Sciatic nerve (tissue), 2 donors: ENCODE measurements around the gene FAM177B. TPM values are rescaled to one million over a fixed set of nuclear protein-coding genes. Genes with fewer than 3 reads are reported as not detected.
A peak's percentile ranks its signal among the peaks of the same experiment; 100 is the strongest.

Source experiments
- ATAC-seq: fragments of 200-7000 bp; cut with Tn5 transposase; one replicate; pipeline ENCODE4 v1.9.1; 2020; ENCODE audit warnings: mild to moderate bottlenecking, moderate library complexity
- DNase-seq: peaks from one replicate; pipeline ENCODE4 v3.0.0-alpha.2; 2020; ENCODE audit warnings: low spot score
- intact Hi-C: fragments of 100-400 bp; cut with DNase I; formaldehyde crosslinking; loops from one replicate; pipeline ENCODE4 v1.14.2; 2022
- total RNA-seq: library from RNA; stranded (reverse); fragmentation: NEBNext Ultra II Directional; extraction: Animal tissue kit (Norgen Biotek cat#: 25700); gene quantifications from one replicate; pipeline ENCODE4 v1.2.1, GENCODE V29; 2021
- donor health status: DM: no; HTN: no; CAD: no.
- donor health status: DM: no; HTN: no; CAD: no.

FAM177B gene
- total RNA-seq, 1 donor from 2014 or later, result not detected

DNA sequence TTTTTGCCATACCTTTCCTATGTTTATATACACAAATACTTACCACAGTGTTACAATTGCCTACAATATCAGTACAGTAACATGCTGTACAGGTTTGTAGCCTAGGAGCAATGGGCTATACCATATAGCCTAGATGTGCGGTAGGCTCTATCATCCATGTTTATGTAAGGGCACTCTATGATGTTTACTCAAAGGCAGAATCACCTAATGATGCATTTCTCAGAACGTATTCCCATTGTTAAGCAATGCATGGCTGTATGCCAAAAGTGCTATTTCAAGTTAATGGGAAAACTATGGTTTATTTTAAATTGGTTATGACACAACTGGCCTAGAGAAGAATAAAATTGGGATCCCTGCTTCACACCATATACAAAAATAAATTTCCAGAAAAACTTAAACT is 41.0 kb downstream of the FAM177B start:
- ATAC-seq (peak; percentile 30), DNase-seq (no peak)
- intact Hi-C loops, result no loop called here

DNA sequence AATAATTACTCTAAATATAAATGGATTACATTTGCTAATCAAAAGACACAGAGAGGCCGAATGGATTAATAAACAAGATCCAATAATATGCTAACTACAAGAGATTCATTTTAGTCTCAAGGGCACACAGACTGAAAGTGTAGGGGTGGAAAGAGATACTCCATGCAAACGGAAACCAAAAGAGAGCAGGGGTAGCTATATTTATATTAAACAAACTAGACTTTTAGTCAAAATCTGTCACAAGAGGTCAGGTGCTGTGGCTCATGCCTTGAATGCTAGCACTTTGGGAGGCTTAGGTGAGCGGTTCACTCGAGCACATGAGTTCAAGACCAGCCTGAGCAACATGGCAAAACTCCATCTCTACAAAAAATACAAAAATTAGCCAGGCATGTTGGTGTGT is 44.2 kb downstream of the FAM177B start:
- intact Hi-C loops, result no loop called here
- ATAC-seq, result no peak
- no peak for DNase-seq

DNA sequence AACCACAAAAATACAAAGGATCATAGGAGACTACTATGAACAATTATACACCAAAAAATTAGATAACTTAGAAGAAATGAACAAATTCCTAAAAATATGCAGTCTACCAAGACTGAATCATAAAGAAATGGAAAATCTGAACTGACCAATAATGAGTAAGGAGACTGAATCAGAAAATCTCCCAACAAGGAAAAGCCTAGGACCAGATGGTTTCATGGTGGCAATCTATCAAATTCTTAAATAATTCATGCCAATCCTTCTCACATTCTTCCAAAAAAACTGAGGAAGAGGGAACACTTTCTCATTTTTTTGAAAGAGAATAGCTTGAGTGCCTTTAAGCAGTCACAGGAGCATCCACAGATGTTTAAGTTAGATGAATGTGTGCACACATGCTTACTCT is 46.0 kb downstream of the FAM177B start:
- DNase-seq (no peak), ATAC-seq (no peak)
- intact Hi-C loops, result no loop called here

DNA sequence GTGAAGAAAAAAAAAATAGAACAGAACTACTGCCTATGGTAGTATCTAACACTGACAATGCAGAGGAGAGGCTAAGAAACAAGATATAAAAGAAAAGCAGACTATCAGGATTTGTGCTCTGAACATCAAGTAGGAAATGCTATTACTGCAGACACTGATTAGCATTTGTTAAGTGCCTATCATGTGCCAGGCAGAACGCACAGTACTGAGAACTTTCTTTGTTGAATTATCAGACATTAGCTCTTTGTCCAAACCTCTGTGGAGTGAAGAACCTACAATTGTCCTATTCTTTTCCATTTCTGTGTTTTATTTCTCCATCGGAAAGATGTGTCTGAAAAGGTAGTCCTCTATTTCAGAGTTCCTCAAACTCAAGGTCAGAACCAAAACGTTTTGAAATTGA is 47.4 kb downstream of the FAM177B start:
- ATAC-seq (peak; percentile 52), DNase-seq (no peak)
- intact Hi-C loops, result no loop called here

DNA sequence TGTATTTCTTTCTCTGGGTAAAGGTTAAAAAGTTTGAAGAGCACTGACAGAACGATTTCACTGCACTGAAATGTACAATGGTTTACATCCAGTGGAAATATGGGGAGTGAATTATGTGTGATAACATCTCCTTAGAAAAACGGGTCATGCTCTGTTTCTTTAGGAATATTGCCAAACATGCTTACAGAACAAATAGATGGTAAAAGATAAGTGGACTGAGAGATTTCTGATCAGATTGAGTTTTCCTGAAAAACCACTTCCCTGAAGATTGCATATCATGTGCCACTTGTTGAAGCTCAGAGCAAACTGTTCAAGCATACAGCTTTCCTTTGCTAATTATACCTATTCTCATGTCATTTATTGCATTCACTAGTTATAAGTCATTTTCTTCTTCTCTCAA is 47.9 kb downstream of the FAM177B start:
- ATAC-seq (no peak), DNase-seq (no peak)
- intact Hi-C loops, result no loop called here

DNA sequence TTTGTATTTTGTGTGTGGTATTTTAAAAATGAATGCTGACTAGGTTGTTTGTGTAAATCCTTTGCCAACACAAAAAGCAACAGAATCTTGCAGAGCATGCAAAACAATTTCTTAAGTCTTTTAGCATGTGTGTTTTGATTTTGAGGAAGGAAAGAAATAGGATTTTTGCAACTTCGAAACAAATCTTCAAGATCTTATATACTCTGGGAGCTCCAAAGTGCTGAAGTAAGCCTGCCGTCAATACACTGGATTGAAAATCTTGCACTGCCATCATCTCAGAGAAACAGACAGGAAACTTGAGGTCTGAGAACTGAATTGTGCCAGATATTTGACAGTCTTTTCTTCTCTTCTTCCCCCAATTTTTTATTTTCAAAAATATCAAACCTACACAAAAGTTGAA is 48.5 kb downstream of the FAM177B start:
- peak; percentile 60 for ATAC-seq
- intact Hi-C loops, result no loop called here

DNA sequence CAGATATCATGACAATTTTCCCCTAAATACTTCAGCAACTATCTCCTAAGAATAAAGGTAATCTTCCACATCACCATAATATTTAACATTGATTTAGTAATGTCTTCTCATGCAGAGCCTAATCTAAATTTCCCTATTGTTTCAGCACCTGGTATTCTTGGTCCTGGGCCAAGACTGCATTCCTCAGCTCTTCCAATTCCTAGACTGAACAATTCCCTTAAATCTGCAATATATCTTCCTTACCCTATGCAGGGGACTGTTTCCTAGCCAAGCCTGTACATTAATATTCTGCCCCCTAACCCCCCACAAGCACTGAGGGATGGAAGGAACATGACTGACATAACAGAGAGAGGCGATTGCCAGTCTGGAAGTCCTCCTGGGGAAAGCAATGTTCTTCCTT is 49.1 kb downstream of the FAM177B start:
- intact Hi-C loops, result no loop called here
- ATAC-seq, result no peak
- no peak for DNase-seq

More for the DNA sequence above, 48.5 kb downstream of the FAM177B start:
- no peak for DNase-seq

DNA sequence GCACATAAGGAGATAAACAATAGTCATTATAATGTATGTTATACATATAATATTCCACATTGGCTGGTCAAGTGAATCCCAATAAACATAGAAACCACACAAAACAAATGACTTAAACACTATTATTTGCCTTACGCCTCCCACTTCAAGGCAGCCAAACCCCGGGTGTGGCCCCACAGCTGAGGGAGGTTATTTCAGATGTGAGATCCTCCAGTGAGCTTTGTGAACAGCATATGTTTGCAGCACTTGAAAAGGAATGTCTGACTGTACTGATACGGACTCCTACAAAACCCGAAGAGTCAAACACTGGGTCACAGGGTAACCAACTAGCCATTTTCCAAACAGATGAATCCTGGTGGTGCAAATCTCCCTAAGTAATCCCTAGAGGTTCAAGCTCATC is 50.7 kb downstream of the FAM177B start:
- no peak for ATAC-seq
- no peak for DNase-seq
- intact Hi-C loops, result no loop called here

DNA sequence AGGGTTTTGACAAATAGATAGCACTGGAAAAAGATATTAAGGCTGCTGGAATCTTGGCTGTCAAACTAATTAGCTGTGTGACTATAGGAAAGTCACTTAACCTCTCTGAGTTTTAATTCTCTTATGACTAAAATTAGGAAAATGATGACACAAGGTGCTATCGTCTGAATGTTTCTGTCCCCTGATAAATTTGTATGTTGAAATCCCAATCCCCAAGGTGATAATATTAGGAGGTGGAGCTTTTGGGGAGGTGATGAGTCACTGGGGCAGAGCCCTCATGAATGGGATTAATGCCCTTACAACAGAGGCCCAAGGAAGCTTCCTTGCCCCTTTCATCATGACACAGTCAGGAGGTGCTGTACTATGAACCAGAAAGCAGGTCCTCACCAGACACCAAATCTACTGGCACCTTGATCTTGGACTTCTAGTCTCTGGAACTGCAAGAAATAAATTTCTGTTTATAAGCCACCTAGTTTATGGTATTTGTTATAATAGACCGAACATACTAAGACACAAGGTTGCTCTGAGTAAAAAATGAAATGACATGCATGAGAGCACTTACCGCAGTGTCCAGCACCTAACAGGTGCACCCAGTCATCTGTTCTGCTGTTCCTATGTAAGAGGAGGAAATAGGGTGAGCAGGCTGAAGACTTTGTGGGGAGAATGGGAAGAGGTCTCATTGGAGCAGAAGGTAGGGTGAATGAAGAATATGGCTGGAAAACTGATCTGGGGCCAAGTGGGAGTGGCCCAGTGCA is 51.6 kb downstream of the FAM177B start:
- ATAC-seq (no peak), DNase-seq (no peak)
- intact Hi-C loops, result no loop called here

DNA sequence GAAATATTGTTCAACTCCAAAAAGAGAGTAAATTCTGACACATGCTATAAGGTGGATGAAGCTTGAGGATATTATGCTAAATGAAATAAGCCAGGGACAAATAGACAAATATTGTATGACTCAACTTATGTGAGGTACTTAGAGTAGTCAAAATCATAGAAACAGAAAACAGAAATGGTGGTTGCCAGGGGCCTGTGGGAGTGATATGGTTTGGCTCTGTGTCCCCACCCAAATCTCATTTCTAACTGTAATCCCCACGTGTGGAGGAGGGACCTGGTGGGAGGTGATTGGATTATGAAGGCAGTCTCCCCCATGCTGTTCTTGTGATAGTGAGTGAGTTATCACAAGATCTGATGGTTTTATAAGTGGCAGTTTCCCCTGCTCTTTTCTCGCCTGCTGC is 53.1 kb downstream of the FAM177B start:
- ATAC-seq (no peak), DNase-seq (no peak)
- intact Hi-C loops, result no loop called here

DNA sequence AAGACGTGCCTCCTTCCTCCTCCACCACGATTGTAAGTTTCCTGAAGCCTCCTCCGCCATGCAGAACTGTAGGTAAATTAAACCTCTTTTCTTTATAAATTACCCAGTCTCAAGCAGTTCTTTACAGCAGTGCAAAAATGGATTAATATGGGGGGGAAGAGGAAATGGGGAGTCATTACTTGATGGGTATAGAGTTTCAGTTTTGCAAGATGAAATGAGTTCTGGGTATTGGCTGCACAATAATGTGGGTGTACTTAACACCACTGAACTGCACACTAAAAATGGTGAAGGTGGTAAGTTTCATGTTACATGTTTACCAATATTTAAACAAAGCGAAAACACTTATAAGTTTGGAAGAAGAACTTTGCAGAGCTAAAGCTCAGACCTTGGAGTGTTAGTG is 53.5 kb downstream of the FAM177B start:
- DNase-seq (no peak), ATAC-seq (no peak)
- intact Hi-C loops, result no loop called here

DNA sequence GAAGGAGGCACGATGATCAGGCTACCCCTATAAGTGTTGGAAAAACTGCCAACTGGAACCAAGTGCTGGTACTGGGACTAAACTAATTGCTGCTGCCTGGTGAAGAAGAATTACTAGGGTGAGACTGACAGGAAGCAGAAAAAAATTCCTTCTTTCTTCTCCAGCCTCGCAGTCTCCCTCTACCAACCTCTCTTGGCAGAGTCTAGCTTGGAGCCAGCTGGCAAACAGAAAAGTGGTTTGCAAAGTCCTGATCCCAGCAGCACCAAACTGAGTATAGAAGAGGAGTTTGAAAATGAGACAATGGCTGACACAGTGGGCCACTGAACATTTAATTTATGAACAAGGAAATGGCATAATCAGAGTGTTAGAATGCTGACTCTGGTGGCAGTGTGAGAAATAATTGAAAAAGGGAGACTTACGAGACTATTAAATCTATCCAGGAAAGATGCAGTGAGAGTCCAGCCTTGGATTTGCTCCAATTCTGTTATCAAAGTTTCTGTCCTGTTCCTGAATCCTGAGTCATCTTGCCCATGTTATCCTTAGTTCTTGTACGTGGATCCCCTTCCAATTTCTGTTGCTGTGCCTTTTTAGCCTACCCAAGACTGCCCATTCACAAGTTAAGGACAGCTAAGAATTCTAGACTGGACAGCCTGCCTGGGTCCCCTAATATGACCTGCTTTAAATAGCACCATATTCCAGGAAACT is 54.2 kb downstream of the FAM177B start:
- DNase-seq, result no peak
- no peak for ATAC-seq
- intact Hi-C loops, result no loop called here

DNA sequence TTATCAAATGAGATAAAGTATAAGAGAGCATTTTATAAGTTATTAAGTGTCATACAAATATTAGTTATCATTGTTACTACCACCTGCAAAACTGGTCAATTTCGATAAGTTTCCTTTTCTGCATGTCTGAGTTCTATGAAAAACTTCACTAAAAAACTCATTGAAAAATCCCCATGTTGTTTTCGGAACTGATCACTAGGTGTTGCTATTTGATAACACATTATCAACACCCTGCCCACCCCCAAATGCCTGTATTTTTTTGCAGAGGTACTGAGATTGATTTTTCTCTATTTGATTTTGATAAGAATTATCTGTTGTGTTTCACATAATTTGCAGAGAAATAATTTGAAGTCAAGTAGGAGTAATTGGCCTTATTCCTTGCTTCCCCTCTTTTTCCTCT is 55.7 kb downstream of the FAM177B start:
- intact Hi-C loops, result loop anchor here (2.0 kb wide), 1 partner anchor 292 kb away; no protein-coding TSS in a partner anchor
- ATAC-seq (peak; percentile 76), DNase-seq (no peak)

DNA sequence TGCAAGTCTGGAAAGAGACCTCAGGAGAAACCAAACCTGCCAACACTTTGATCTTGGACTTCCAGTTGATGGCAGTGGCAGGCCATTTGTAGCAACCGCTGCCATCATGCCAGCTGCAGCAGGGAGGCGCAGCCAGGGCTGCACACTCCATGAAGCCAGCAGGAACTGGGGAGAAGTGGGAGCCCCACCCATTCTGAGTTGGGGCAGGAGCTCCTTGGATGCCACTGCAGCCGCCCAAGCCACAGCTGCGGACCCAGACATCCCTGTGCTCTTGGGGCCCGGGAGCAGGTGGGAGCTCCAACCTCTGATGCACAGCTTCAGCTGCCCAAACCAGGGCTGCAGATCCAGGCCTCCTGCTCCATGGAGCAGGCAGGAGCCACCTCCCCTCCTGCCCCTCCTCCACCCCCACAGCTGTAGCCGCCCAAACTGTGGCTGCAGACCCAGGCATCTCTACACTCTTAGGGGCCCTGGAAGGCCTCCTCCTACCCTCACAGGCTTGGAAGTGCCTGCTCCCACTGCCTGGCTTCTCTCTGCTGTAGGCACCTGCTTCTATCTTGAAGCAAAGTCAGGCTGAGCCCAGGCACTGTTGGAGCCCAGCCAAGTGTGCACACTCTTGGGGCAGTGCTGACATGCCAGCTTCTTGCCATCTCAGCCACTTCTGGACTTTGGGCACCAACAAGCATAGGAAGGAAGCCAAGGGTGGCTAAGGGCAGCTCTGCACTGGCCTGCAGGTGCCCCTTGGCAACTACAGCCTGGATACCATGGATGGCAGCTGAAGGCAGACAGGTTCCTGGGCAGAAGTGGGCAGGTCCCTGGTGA is 57.9 kb downstream of the FAM177B start:
- intact Hi-C loops, result no loop called here
- DNase-seq, result no peak
- ATAC-seq, result peak; percentile 33

DNA sequence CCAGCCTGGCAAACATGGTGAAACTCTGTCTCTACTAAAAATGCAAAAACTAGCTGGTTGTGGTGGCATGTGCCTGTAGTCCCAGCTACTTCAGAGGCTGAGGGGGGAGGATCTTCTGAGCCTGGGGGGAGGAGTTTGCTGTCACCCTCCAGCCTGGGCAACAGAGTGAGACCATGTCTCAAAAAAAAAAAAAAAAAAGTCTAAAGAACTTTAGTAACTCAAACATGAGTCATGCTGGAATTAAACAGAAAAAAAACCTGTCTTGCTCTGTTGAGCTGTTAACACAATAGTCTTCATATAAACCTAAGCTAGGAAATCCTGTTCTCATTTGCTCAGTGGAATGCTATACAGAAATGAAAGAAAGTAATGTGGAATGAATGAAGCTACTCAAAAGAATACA is 61.1 kb downstream of the FAM177B start:
- no peak for ATAC-seq
- DNase-seq, result no peak
- intact Hi-C loops, result no loop called here

DNA sequence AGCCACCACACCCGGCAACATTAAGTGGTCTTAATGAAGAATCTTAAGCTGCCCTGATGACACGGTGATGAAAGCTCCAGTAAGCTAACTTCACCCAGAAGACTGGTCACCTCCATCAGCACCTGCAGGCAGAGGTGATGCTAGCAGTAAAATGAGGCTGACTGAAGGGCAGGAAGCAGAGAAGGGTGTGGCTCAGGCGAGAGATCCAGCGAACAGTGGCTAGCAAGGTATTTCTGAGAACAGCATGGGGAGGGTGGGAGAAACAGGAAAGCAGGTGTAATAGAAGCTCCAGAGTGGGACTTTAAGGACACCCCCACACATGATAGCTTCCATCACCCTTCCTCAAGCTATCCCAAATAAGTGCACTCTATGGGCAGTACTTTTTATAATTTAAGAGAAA is 62.0 kb downstream of the FAM177B start:
- no peak for ATAC-seq
- no peak for DNase-seq
- intact Hi-C loops, result no loop called here
